GM21526 (cell line): Measurements from ENCODE around the gene CCDC91.

Experiments used
- ATAC-seq: cut with Tn5 transposase; IDR thresholded peaks from one replicate; pipeline ENCODE4 v1.9.1; 2021; ENCODE audit warnings: moderate library complexity; ENCODE audit not compliant: unreplicated experiment, low FRiP score

The CCDC91 gene

GRCh38 chr12:28512406-28512805 lies 322.1 kb downstream of the CCDC91 start:
- no peak for ATAC-seq

- ATAC-seq, result no peak
Observed at GRCh38 chr12:28512876-28513275, 322.6 kb downstream of the CCDC91 start.

GRCh38 chr12:28513983-28514382 lies 323.7 kb downstream of the CCDC91 start:
- no peak for ATAC-seq

GRCh38 chr12:28517101-28517500 lies 326.8 kb downstream of the CCDC91 start:
- ATAC-seq, result no peak

- no peak for ATAC-seq
Observed at GRCh38 chr12:28527631-28528249, 337.5 kb downstream of the CCDC91 start.

GRCh38 chr12:28535216-28535615 lies 345.0 kb downstream of the CCDC91 start:
- ATAC-seq, result no peak

GRCh38 chr12:28536088-28536487 lies 345.8 kb downstream of the CCDC91 start:
- ATAC-seq, result no peak

- ATAC-seq, result no peak
Observed at GRCh38 chr12:28537474-28537873, 347.2 kb downstream of the CCDC91 start.

- ATAC-seq, result no peak
Observed at GRCh38 chr12:28539691-28540323, 349.6 kb downstream of the CCDC91 start.

- ATAC-seq, result no peak
Observed at GRCh38 chr12:28540324-28540714, 350.1 kb downstream of the CCDC91 start.

- no peak for ATAC-seq
Observed at GRCh38 chr12:28543021-28543890, 353.0 kb downstream of the CCDC91 start.

GRCh38 chr12:28550757-28551704 lies 360.8 kb downstream of the CCDC91 start:
- ATAC-seq, result no peak

GRCh38 chr12:28552251-28552970 lies 362.2 kb downstream of the CCDC91 start:
- no peak for ATAC-seq

GRCh38 chr12:28555748-28556147 lies 365.5 kb downstream of the CCDC91 start:
- ATAC-seq, result no peak

GRCh38 chr12:28558250-28558649 lies 368.0 kb downstream of the CCDC91 start:
- ATAC-seq, result no peak

GRCh38 chr12:28563286-28563685 lies 373.0 kb downstream of the CCDC91 start:
- ATAC-seq, result no peak

- no peak for ATAC-seq
Observed at GRCh38 chr12:28563936-28564335, 373.7 kb downstream of the CCDC91 start.

- ATAC-seq, result no peak
Observed at GRCh38 chr12:28568118-28568517, 377.9 kb downstream of the CCDC91 start.

GRCh38 chr12:28568704-28569103 lies 378.4 kb downstream of the CCDC91 start:
- ATAC-seq, result no peak
